ENCODE measurements around the gene MRPL3.

The MRPL3 gene

DNA sequence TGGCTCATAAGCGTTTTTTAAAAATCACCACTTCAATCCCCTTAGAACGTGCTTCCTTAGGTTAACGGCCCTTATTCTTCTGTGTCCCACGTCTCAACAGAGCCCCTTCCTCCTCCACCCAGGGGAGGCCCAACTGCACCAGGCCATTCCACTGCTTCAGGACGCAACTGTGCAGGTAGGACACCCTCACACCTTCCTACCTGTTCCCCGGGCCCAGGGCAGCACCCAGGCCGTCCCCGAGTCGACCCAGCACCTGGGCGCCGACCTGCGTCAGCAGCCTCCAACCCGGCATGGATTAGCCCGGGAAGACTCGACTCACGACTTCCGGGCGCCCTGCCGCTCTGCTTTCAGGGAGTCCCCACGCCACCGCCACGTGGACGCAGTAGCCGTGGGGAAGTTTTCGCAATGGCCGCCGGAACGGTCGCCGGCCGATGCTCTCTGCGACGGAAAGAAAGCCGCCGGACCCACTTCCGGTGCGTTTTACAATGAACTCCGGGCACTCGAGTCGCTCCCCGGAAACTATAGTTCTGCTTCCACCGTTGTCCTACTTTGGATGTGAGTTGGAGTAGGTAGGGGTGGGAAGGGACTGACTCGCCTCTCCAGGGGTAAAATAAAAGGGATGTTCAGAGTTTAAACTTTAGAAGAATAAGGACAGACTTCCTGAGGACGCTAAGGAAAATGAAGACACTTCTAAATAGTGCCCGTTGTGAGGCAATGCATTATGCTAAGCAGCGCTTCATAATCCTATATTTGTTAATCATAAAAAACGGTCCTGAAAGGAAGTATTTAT is at the start of gene MRPL3:
Gene MRPL3 (minus strand): TSS at position 442 of the 790 bp plus-strand sequence. CDS start 150 bp downstream, at position 292.
- TF ChIP-seq, protein P1, sequence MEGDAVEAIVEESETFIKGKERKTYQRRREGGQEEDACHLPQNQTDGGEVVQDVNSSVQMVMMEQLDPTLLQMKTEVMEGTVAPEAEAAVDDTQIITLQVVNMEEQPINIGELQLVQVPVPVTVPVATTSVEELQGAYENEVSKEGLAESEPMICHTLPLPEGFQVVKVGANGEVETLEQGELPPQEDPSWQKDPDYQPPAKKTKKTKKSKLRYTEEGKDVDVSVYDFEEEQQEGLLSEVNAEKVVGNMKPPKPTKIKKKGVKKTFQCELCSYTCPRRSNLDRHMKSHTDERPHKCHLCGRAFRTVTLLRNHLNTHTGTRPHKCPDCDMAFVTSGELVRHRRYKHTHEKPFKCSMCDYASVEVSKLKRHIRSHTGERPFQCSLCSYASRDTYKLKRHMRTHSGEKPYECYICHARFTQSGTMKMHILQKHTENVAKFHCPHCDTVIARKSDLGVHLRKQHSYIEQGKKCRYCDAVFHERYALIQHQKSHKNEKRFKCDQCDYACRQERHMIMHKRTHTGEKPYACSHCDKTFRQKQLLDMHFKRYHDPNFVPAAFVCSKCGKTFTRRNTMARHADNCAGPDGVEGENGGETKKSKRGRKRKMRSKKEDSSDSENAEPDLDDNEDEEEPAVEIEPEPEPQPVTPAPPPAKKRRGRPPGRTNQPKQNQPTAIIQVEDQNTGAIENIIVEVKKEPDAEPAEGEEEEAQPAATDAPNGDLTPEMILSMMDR (IDR thresholded peaks at IDR 0.05; ENCODE audit: control insufficient read depth, insufficient read depth, low read depth, low read length, missing control alignments): no peak
- H3K4me3 ChIP-seq (ENCODE audit: control insufficient read depth, low read depth, low read length): peak within 1 kb of the TSS; percentile 94
- peak; percentile 47 for DNase-seq (ENCODE audit: low read depth)

- H3K4me3 ChIP-seq (ENCODE audit: control insufficient read depth, low read depth, low read length): no peak overlapping the region
- no peak for DNase-seq (ENCODE audit: low read depth)
- TF ChIP-seq, protein P1 (IDR thresholded peaks at IDR 0.05; ENCODE audit: control insufficient read depth, insufficient read depth, low read depth, low read length, missing control alignments): no peak
Observed at GRCh38 chr3:131551761-131552160, 49.0 kb upstream of the MRPL3 start.

DNA sequence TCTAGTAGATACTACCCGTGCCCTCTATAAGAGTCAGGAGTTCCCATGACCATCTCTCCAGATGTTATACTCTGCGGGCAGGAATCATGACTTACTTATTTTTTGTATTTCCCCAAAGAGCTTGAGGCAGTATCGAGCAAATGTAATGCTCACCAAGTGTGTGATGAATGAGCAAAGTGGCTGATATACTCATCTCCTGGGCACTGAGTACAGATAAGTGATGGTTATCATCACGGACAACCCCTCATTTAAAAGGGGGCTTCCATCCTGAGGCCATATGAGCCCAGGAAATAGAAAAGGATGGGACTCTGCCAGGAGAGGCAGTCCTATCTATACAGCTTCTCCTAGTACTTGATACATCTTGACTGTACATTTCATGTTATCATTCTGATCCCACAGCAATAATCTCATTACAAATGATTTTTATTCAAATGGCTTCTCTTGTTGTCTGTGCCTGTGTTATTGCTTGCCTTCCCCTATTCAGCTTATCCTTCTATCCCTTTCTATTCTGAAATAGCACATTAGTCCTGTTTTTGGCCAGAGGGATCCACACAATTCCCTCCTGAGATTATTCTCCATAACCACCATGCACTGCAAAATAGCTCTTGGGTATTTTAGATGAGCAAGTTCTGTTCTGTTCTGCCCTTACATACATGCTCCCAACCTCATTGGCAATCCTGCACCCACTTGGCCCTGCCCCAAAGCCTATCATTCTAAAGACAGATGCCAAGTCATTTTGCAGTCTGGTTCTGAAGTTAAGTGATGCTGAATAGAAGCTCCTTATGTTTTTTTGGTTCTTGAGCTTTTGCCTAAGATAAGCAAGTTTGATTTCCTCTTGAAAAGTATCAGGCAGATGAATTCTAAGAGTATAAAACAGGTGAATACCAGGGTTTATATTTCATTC is 48.0 kb upstream of the MRPL3 start:
- H3K4me3 ChIP-seq (ENCODE audit: control insufficient read depth, low read depth, low read length): no peak overlapping the region
- TF ChIP-seq, protein P1 (IDR thresholded peaks at IDR 0.05; ENCODE audit: control insufficient read depth, insufficient read depth, low read depth, low read length, missing control alignments): no peak
- no peak for DNase-seq (ENCODE audit: low read depth)

DNA sequence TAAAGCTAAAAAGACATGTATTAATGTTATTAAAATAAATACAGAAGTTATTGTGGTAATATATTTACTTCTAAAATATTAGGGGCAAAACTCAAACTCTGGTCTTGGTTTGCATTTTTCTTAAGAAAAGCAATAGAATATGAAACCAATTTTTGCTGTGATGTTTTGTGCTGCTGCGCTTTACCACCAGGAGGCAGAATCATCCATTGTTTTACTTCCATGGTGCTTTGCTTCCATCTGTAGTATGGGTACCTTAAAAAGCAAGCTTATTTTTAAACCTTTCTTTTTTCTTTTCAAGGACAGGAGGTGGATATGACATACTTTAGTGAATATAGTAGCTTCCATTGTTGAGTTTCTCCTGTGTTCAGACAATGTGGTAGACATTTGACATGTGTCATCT is 46.6 kb upstream of the MRPL3 start:
- TF ChIP-seq, protein P1 (IDR thresholded peaks at IDR 0.05; ENCODE audit: control insufficient read depth, insufficient read depth, low read depth, low read length, missing control alignments): peak; percentile 34
- no peak for DNase-seq (ENCODE audit: low read depth)
- no peak overlapping the region for H3K4me3 ChIP-seq (ENCODE audit: control insufficient read depth, low read depth, low read length)

GRCh38 chr3:131547585-131547984 is 44.8 kb upstream of the MRPL3 start:
- TF ChIP-seq, protein P1 (IDR thresholded peaks at IDR 0.05; ENCODE audit: control insufficient read depth, insufficient read depth, low read depth, low read length, missing control alignments): no peak
- no peak for DNase-seq (ENCODE audit: low read depth)
- no peak overlapping the region for H3K4me3 ChIP-seq (ENCODE audit: control insufficient read depth, low read depth, low read length)

DNA sequence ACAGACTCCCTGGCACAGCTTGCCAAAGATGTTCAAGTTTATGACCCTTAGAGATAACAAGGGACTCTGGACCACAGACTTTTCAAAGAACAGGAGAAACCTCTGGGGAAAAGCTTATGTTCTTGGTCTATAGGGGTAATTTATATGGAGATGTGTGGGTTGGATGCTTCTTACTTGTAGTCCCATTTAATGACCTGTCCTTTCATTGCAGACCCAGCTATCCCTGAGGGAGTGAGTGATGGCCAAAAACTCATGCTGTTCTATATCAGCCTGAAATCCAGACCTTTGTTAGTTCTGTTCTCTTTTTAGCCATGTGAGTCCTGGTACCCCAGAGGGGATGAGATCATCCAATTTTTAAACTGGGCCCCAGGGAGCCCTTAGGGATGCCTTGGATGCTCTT is 43.7 kb upstream of the MRPL3 start:
- TF ChIP-seq, protein P1 (IDR thresholded peaks at IDR 0.05; ENCODE audit: control insufficient read depth, insufficient read depth, low read depth, low read length, missing control alignments): no peak
- H3K4me3 ChIP-seq (ENCODE audit: control insufficient read depth, low read depth, low read length): no peak overlapping the region
- DNase-seq (ENCODE audit: low read depth): no peak

All from AG09309 (cell line).